GM13976 (cell line): ENCODE results near the gene ARHGAP18.

Source experiments
- DNase-seq: peaks from one replicate; pipeline ENCODE4 v3.0.0; 2012; ENCODE audit warnings: low spot score
- in situ Hi-C: fragments of 300-500 bp; cut with MboI; formaldehyde crosslinking; loops from one replicate; pipeline ENCODE4 v1.12.0; 2022; ENCODE audit warnings: low sequenced_read_pairs, mixed read lengths, inconsistent platforms; ENCODE audit not compliant: unreplicated experiment
- TF ChIP-seq, protein P1 (sequence below): IDR thresholded peaks from 2 replicates; pipeline ENCODE4 v1.5.1; 2012; ENCODE audit warnings: borderline replicate concordance, mild to moderate bottlenecking; ENCODE audit not compliant: insufficient read depth; ENCODE audit errors: extremely low read depth, missing control alignments, control extremely low read depth

Gene ARHGAP18

DNA sequence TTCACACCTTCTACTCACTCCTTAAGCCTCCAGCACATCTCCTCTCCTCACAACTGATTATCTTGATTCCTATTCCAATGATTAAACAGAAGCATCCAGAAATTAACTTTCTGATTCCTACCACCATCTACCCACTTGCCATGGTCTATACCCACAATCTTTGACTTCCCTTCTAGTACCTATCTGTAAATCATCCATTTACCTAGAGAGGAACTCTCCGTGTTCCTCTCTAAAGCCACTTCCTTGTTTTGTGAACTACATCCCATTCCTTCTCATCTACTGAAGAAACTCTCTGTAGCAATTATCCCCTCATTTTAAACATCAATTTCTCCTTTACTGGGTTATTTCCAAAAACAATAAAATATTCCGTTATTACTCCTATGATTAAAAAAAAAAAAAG, 167.3 kb downstream of the ARHGAP18 start:
- DNase-seq = no peak
- TF ChIP-seq, protein P1, sequence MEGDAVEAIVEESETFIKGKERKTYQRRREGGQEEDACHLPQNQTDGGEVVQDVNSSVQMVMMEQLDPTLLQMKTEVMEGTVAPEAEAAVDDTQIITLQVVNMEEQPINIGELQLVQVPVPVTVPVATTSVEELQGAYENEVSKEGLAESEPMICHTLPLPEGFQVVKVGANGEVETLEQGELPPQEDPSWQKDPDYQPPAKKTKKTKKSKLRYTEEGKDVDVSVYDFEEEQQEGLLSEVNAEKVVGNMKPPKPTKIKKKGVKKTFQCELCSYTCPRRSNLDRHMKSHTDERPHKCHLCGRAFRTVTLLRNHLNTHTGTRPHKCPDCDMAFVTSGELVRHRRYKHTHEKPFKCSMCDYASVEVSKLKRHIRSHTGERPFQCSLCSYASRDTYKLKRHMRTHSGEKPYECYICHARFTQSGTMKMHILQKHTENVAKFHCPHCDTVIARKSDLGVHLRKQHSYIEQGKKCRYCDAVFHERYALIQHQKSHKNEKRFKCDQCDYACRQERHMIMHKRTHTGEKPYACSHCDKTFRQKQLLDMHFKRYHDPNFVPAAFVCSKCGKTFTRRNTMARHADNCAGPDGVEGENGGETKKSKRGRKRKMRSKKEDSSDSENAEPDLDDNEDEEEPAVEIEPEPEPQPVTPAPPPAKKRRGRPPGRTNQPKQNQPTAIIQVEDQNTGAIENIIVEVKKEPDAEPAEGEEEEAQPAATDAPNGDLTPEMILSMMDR = no peak
- in situ Hi-C loops = no loop called here

DNA sequence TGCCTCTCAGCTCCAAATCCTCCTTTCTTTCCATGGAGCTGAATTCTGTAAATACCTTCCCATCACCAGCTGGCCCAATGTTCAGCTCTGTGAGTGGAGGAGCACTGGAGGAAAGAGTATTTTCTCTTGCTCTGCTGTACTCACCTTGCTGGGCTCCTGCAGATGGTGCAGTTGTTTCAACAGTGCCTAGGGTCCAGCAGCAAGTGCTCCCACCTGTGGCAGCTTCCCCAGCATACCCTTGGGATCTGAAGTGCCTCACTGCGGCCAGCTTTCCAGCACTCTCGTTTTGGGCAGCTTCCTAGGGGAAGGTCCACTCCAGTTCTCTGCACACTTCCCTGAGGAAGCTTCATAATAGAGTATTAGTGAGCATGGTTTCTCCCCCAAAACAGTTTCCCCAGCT, 170.9 kb downstream of the ARHGAP18 start:
- in situ Hi-C loops = no loop called here
- TF ChIP-seq, protein P1 = no peak
- DNase-seq = no peak

DNA sequence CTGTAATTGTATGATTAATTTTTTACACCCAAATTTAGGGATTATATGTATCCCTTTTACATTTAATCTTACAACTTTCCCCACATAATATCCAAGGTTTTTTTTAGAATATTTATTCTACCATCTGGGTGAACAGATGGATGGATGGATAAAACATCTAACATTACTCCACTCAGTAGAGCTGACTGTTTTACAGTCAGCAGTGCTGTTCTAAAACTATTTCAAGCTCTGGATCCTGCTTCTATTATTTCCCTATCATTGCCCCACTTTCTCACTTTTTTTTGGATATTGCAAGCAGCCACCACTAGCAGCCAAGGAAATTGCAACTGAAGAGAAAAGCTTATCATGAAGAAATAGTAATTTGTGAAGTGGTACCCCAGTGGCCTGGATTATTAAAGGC, 173.7 kb downstream of the ARHGAP18 start:
- TF ChIP-seq, protein P1 = no peak
- DNase-seq = no peak
- in situ Hi-C loops = no loop called here

DNA sequence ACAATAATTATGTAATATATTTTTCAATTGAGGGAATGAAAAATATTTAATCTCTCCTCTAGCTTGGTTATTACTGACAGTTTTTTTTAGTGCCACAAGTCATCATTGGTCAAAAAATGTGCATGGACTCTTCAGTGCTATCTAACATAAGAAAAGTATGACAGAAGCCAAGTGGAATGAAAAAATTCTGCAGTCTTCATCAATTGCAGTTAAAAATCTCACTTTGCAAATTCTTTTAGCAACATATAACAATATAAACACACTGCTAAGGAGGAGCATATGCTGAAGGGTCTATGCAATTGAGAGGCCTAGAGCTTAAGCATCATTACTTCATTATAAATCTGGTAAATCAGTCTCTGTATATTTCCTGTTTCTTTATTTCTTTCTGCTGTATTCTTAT, 175.1 kb downstream of the ARHGAP18 start:
- TF ChIP-seq, protein P1 = no peak
- in situ Hi-C loops = no loop called here
- no peak for DNase-seq
